Transverse colon (tissue), 4 donors: ENCODE data around the gene ENPP6.

ENCODE experiments used
- CTCF ChIP-seq, 5 experiments: fragments of 200-600 bp in 3 of 5; fragments of 450-650 bp in 2 of 5; sonication (generic) in 3 of 5; IDR thresholded peaks; 1 replicate in 2 of 5; 2 replicates in 3 of 5; pipeline ENCODE4 v1.5.1; 2016 to 2017; ENCODE audit warnings: antibody characterized with exemption in 5 of 5, inconsistent platforms in 3 of 5, mild to moderate bottlenecking in 2 of 5, moderate library complexity in 1 of 5
- POLR2AphosphoS5 ChIP-seq, 3 donors: sonication (generic); formaldehyde crosslinking; IDR thresholded peaks; one replicate each; pipeline ENCODE4 v1.6.1; 2016; ENCODE audit warnings: antibody characterized with exemption in 3 of 3

- no peak for TF ChIP-seq POLR2AphosphoS5 (IDR thresholded peaks at IDR 0.05)
- TF ChIP-seq CTCF (IDR thresholded peaks at IDR 0.05) = no peak
Measured at GRCh38 chr4:184215709-184216328, 1.9 kb downstream of the ENPP6 start.
